T-helper 2 cell treated with Interferon-gamma antibody and Interleukin-4, amounts not matched to agents 5 μg/mL and 100 μg/mL, for 36 hours (primary cell): Measurements from ENCODE around the gene MAST3.

Experiments
- DNase-seq: peaks from one replicate; pipeline ENCODE4 v3.0.0; 2021; ENCODE audit warnings: low spot score
- H3K27ac Mint-ChIP-seq: one replicate; pipeline ENCODE4 v1.8.0; 2021; ENCODE audit warnings: mild to moderate bottlenecking, mixed read lengths
- H3K27me3 Mint-ChIP-seq: one replicate; pipeline ENCODE4 v1.8.0; 2021; ENCODE audit warnings: low read depth, mixed read lengths
- H3K36me3 Mint-ChIP-seq: one replicate; pipeline ENCODE4 v1.8.0; 2021; ENCODE audit warnings: low read depth, mixed read lengths
- H3K4me1 Mint-ChIP-seq: one replicate; pipeline ENCODE4 v1.8.0; 2021; ENCODE audit warnings: low read depth, mixed read lengths
- H3K4me3 Mint-ChIP-seq: one replicate; pipeline ENCODE4 v1.8.0; 2022; ENCODE audit warnings: mild to moderate bottlenecking, moderate library complexity, mixed read lengths
- H3K9me3 Mint-ChIP-seq: one replicate; pipeline ENCODE4 v1.8.0; 2021; ENCODE audit warnings: mixed read lengths

Gene MAST3

GRCh38 chr19:18194181-18194530 lies 96.6 kb downstream of the MAST3 start:
- peaks cover 5% of the 10 kb centered on the region for H3K36me3 Mint-ChIP-seq
- H3K4me1 Mint-ChIP-seq = peaks cover 16% of the 10 kb centered on the region
- no peak for DNase-seq
- H3K9me3 Mint-ChIP-seq = no peaks in the 10 kb centered on the region
- peak overlapping the region; percentile 83 for H3K4me3 Mint-ChIP-seq
- H3K27ac Mint-ChIP-seq = peak overlapping the region; percentile 79
- no peaks in the 10 kb centered on the region for H3K27me3 Mint-ChIP-seq

DNA sequence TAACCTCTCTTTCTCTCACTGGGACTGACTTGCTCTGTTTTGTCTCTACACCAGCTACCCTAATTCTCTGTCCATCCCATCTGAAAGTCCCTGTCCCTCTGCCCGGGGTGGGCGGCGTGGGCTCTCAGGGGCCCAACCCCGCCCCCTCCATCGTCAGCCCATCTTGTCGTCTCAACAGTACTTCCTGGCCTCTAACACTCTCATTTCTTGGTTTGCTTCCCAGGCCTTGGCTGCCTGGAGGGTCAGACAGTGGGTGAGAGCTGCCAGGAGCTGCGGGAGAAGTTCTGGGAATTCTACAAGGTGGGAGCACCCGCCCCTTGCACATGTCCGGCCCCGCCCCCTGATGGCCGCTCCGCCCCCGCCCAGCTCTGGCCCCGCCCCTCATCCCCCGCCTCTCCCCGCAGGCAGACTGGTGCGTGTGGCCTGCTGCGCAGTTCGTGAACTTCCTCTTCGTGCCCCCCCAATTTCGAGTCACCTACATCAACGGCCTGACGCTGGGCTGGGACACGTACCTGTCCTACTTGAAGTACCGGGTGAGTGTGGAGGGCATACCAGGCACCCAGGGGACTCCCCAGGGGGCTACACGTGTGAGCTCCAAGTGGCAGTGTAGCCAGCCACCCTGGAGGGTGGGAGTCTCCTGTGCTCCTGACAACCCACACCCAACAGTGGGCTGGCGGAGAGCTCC lies 97.1 kb downstream of the MAST3 start:
- Mint-ChIP-seq H3K4me1 (peaks cover 16% of the 10 kb centered on the region), H3K9me3 (no peaks in the 10 kb centered on the region), H3K4me3 (peak overlapping the region; percentile 83), H3K36me3 (peaks cover 5% of the 10 kb centered on the region), H3K27me3 (no peaks in the 10 kb centered on the region), H3K27ac (peak overlapping the region; percentile 79)
- DNase-seq = no peak

DNA sequence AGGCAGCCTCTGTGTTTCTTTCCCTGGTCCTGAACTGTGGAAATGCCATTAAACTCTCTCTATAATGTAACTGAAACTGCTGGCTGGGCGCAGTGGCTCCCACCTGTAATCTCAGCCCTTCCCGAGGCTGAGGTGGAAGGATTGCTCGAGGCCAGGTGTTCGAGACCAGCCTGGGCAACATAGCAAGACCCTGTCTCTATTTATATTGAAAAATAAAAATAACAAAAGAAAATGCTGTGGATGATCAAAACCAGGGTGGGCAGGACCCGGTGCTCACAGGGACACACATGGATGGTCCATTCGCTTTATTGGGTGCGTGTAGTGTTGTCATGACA lies 98.9 kb downstream of the MAST3 start:
- Mint-ChIP-seq H3K4me1 (peaks cover 18% of the 10 kb centered on the region), H3K9me3 (no peaks in the 10 kb centered on the region), H3K4me3 (no peak overlapping the region), H3K27me3 (no peaks in the 10 kb centered on the region), H3K27ac (no peak overlapping the region), H3K36me3 (peaks cover 5% of the 10 kb centered on the region)
- DNase-seq = no peak

DNA sequence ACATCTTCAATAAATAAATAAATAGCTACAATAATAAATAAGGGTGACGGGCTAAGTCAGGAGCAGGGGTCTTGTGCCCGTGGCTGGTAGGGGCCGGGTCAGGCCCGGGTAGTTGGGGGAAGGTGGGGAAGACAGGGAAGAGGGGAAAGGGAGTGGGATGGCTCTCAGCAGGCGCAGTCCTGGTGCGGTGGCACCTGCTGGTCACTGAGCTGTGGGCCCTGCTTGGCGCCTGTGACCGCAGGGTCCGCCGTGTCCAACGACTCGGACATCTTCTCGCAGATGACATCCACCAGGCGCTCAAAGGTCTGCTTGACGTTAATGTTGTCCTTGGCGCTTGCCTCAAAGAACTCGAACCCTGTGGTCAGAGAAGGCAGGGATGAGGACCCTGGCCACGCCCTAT lies 99.7 kb downstream of the MAST3 start:
- peaks cover 9% of the 10 kb centered on the region for H3K36me3 Mint-ChIP-seq
- H3K27ac Mint-ChIP-seq = no peak overlapping the region
- no peaks in the 10 kb centered on the region for H3K9me3 Mint-ChIP-seq
- H3K4me1 Mint-ChIP-seq = peaks cover 13% of the 10 kb centered on the region
- DNase-seq = no peak
- no peaks in the 10 kb centered on the region for H3K27me3 Mint-ChIP-seq
- H3K4me3 Mint-ChIP-seq = no peak overlapping the region

DNA sequence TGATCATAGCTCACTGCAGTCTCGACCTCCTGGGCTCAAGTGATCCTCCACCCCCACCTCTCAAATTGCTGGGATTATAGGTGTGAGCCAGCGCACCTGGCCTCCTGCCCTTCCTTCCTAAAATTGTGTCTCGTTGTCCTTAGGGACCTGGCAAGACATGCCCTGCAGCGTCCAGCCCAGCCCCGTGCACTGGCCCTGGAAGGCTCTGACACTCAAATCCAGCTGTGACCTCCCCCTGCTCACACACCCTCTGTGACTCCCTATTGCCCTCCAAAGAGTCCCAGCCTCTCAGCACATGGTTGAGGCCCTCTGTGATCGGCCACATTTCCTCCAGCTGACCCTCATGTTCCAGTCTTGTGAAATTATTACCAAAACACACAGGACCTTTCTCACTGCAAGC lies 100.4 kb downstream of the MAST3 start:
- H3K36me3 Mint-ChIP-seq = peaks cover 9% of the 10 kb centered on the region
- H3K27me3 Mint-ChIP-seq = no peaks in the 10 kb centered on the region
- no peak overlapping the region for H3K27ac Mint-ChIP-seq
- H3K4me3 Mint-ChIP-seq = no peak overlapping the region
- no peaks in the 10 kb centered on the region for H3K9me3 Mint-ChIP-seq
- DNase-seq = no peak
- peaks cover 11% of the 10 kb centered on the region for H3K4me1 Mint-ChIP-seq

DNA sequence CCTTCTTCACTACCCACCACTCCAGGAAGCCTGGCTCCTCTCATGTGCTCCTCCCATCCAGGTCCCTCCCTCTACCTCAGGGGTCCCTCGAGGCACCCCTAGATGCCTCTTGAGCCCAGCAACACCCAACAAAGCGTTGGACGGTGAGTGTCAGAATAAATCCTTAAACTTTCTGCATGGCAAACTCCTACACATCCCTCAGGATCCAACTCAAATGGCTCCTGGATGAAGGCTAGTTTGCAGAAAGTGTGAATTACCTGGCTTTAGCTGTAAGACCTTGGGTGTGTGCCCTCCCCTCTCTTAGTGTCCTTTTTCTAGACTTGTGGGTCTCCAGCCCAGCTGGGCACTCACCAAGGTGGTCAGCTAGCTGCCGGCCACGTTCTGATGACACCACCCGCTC lies 100.8 kb downstream of the MAST3 start:
- no peak overlapping the region for H3K4me3 Mint-ChIP-seq

More for the DNA sequence above, 100.8 kb downstream of the MAST3 start:
- no peaks in the 10 kb centered on the region for H3K9me3 Mint-ChIP-seq
- DNase-seq = no peak
- H3K36me3 Mint-ChIP-seq = peaks cover 9% of the 10 kb centered on the region
- no peak overlapping the region for H3K27ac Mint-ChIP-seq
- H3K27me3 Mint-ChIP-seq = no peaks in the 10 kb centered on the region
- H3K4me1 Mint-ChIP-seq = peaks cover 15% of the 10 kb centered on the region
